ENCODE measurements around the gene MTARC2. TPM values are rescaled to one million over a fixed set of nuclear protein-coding genes. Genes with fewer than 3 reads are reported as not detected.

Gene MTARC2
- total RNA-seq, 1 experiment from 2014 or later, result 1.1 TPM

- DNase-seq (ENCODE audit: low read depth), result no peak
These were observed 79.5 kb downstream of the MTARC2 start for GRCh38 chr1:220827445-220828178.

- DNase-seq (ENCODE audit: low read depth), result no peak
These were observed 80.0 kb downstream of the MTARC2 start for GRCh38 chr1:220828179-220828490.

- no peak for DNase-seq (ENCODE audit: low read depth)
These were observed 80.9 kb downstream of the MTARC2 start for GRCh38 chr1:220828950-220829586.

GRCh38 chr1:220833436-220833835 lies 85.3 kb downstream of the MTARC2 start:
- DNase-seq (ENCODE audit: low read depth), result no peak

Other genes starting within 250 kb of the MTARC2 start
- 0.02 TPM in 1 of 2 replicates, not detected in the other for gene MARK1, start 220.2 kb upstream of the MTARC2 start, total RNA-seq (2014; rRNA removed; shearing (Covaris generic))
- gene C1orf115, start 58.0 kb upstream of the MTARC2 start, total RNA-seq (2014; rRNA removed; shearing (Covaris generic)), result 0.02 and 0.54 TPM in 2 replicates
- 0.59 and 1.7 TPM in 2 replicates for gene MTARC1, start 38.6 kb downstream of the MTARC2 start, total RNA-seq (2014; rRNA removed; shearing (Covaris generic))
- gene HLX, start 131.1 kb downstream of the MTARC2 start, total RNA-seq (2014; rRNA removed; shearing (Covaris generic)), result 7.2 and 14.4 TPM in 2 replicates

Measured in M059J (cell line).